Measurements from ENCODE around the gene FBXW5.

- no peak for TF ChIP-seq EP300 (IDR thresholded peaks at IDR 0.05)
- no peak for TF ChIP-seq CTCF (IDR thresholded peaks at IDR 0.05)
- no peak for TF ChIP-seq POLR2A (IDR thresholded peaks at IDR 0.05)
- no peak for TF ChIP-seq POLR2AphosphoS5 (IDR thresholded peaks at IDR 0.05)
Observed at GRCh38 chr9:136907011-136907914, 37.3 kb downstream of the FBXW5 start.

All from suprapubic skin (tissue), 4 donors.